ENCODE results near the gene SOBP.
"Not testable (repeated sequence)": the region's sequence is repeated elsewhere in the genome, so short reads cannot be mapped to it uniquely, and the experiment has no call there.

The SOBP gene

DNA sequence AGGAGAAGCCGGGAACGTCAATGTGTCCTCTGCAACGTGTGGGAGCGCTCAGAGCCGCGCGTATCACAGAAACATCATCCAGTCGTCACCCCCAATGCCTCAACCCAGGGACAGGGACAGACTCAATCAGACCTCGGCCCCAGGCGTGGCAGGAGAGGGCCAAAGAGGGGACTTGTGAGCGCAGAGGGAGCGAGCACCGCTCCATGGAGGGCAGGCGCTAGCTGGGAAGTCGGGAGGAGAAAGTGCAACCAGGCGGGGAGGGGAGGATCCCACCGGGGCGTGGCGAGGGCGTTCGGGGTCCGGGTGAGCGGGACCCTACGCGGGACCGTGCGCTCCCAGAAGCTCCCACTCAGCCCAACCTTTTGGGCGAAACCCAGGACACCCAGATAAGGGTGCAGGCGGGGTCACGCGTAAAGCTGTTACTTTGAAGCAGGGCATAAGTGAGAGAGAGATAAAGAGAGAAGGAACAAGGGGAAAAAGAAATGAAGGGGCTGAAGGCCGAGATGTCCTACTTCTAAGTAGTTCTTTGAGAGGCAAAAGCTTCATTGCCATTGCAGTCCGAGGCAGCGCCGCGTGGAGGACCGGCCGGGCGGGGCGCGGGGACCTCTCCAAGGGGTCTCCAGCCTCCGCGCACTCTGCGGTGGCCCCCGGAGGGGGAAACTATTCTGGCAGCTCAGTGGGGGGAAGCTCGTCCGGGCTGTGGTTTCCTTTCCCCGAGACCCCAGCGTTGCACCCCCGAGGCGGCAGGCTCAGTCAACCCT is 862 bp upstream of the SOBP start:
- FAIRE-seq, result no peak

DNA sequence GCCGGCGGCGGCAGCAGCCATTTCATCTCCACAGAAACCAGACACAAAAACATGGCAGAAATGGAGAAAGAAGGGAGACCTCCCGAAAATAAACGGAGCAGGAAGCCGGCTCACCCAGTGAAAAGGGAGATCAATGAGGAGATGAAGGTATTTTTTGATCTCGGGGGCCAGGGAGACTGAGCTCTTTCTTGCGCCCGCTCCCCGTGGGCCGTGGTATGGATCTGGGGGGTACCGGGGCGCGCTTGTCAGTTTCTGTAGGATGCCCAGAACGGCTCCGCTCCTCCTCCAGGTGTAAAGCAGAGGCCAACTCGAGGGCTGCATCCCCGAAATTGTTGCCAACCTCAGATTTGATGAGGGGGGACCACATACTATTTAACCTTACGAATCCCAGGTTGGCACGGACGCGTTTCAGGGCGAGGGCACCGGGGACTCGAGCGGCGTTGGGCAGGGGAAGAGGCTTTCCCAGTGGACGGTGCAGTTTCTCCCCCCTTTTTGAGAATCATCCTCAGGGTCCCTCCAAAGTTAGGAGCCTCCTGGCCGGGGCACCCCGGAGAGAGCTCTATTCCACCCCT is 735 bp downstream of the SOBP start:
- FAIRE-seq, result no peak

DNA sequence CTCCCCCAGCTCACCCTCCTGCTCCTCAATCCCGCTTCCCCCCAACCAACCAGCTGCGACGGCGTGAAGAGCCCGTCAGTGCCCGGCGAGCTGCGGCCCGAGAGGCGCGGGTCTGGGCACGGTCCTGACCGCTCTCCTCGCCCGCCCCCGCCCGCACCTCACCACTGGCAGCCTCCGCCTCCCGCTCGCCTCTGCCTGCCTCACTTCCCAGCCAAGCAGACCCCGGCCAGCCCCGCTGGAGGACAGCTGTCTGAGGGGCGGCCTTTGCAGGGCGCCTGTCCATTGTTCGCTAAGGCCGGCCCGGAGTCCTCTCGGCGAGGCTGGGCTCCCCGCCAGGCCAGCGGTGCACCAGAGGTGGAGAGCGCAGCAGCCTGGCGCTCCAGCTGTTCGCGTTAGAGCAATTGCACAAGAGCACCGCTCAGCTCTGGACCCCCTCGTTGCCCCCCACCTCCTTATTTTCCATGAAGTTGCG is 1.3 kb downstream of the SOBP start:
- no peak for FAIRE-seq

DNA sequence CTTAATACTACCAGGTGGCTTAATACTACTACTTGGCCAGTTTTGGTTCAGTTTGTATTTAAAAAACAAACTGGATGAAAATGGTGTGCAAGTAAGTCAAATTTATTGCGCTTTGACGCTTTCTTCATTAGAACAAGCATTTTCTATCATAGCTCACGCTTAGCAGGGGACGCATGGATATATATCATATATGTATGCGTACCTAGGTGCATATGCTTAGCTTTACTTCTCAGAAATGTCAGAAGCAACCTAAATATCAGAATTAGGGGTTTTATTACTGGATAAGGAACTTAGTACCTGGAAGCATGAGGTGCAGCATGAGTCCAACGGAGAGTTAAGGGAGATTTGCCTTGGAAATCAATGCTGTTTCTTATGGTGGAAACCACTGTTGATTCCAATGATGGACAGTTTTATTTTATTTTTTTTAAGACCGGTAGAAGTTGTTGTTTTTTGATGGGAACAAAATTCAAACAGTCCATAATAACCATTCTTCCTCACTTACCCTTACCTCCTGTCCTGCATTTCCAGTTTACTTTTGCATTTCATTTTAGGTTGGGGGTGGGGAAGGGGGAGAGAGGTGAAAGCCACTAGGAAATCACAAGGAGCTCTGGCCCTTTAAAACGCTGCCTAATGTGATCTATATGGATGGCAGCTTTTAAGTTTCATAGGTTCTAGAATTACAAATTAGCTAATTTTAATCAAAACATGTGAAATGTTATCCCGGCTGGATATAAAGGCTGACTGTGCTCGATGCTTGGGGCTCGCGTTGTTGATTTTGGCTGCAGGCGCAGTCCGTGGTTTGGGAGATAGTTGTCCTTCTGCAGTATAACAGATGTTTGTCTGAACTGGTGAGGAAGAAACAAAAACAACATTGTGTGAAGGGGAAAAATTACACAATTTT is 2.1 kb downstream of the SOBP start:
- FAIRE-seq, result no peak

DNA sequence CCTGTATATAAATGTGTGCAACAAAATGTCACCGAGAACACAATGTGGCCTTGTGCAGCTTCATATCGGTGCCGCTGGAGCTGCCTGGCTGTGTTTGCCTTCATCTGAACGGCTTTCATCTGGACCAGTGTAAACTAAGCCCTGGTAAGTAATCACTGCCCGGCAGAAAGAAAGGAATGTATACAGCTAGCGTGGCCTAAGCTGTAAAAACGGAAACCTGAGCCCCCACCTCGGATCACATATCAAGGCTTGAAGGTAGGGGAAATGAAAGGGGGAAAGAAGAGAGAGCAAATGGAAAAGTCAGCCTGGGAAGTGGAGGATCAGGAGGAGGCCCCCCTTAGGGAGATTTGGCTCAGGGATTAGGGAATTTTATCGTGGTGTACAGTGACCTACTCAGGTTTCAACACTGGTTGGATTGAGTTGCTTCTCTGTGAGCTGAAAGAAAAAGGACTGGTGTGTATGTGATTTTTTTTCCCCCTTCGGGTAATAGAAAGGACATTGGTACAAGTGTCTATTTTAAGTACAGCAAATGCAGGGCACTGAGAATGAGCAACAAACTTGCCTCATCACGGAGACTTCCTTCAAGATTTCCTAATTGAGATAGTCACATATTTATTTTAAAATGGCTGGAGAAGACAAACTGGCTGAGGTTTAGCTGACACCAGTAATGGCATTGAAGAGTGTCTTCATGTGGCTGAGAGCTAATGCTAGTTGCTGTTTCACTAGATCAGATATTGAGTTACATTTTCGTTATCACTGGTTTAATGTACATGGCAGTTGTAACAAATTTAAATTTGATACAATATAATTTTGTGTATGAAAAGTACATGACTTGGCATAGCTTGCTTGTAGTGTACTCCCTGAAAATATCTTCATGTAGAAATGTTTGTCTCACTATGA is 3.5 kb downstream of the SOBP start:
- no peak for FAIRE-seq

DNA sequence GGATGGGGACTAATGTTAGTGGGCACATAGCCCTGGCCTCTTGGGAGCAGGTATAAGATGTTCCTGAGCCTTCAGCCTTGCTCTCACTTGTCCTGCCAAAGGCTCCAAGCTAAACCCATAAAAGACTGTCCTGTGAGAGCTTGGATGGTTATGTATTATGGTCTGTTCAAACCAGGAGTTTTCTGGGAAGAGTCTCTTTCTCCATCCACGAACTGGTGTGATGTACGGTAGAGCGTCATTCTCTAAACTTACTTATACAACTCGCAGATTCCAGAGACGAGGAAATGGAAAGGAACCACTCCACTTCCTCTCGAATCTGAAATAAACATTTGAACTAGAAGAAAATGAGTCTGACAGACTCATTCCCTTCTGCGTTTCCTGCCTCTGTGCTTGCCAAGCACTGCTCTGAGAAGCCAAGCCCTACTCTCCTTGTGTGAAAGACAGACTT is 5.3 kb downstream of the SOBP start:
- peak; percentile 82 for FAIRE-seq

GRCh38 chr6:107495971-107496370 is 6.1 kb downstream of the SOBP start:
- no peak for FAIRE-seq

DNA sequence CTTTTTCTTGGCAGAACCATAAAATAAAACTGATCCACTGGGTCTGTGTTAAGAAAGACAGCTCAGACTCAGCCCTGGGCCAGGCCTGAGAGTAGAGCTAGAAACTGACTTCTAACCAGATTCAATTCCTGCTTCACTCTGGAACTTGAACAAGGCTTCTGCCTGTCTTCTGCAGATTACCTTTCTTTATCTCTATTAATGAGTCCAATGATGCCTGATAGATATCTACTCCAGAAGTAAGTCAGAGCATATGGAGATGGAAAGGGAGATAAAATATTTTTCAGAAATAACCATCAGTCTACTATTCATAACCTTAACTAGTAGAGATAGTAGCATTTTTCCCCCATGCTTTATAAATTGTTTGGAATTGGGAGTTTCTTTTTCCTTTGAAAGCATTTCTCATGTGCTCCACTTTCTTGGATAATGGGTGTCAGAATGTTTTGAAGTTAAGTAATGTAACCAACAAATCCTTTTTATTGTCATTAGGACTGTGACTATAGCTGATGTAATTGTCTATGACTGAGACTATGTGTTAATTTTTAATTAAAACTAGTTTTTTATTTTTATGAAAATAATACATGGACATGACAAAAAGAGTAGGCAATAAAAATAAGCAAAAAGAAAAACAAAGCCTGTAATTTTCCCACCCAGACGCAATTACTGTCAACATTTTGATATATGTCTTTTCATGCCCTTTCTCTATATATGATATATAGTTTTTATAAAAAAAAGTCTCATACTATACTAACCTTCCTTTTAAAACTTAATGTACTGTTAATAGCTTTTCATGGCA is 7.2 kb downstream of the SOBP start:
- no peak for FAIRE-seq

- no peak for FAIRE-seq
Observed at GRCh38 chr6:107504270-107505026, 14.5 kb downstream of the SOBP start.

GRCh38 chr6:107506145-107506544 is 16.2 kb downstream of the SOBP start:
- FAIRE-seq, result no peak

GRCh38 chr6:107509506-107509905 is 19.6 kb downstream of the SOBP start:
- FAIRE-seq, result no peak

GRCh38 chr6:107510108-107510507 is 20.2 kb downstream of the SOBP start:
- FAIRE-seq, result no peak

GRCh38 chr6:107511511-107511993 is 21.6 kb downstream of the SOBP start:
- no peak for FAIRE-seq

DNA sequence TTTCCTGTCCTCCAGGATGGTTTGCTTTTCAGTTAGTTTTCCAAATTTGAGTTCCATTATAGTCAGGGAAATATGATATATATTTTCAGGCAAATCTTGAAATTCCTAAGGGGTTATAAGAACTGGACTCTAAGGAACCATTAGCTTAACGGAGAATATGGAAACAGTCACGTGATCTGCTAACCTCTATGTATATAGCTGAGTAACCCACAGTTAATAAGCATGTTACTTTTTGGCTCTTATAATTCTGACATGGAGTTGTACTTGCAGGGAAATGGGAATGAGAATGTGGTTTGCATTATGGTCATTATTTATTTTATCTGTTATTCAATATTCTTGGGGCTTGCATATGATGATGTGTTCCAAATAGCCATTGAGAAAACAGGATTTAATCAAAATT is 23.3 kb downstream of the SOBP start:
- FAIRE-seq, result no peak

- no peak for FAIRE-seq
Observed at GRCh38 chr6:107515955-107516354, 26.0 kb downstream of the SOBP start.

GRCh38 chr6:107517274-107517673 is 27.4 kb downstream of the SOBP start:
- FAIRE-seq, result no peak

- not testable (repeated sequence) for FAIRE-seq
Observed at GRCh38 chr6:107519224-107519623, 29.3 kb downstream of the SOBP start.

DNA sequence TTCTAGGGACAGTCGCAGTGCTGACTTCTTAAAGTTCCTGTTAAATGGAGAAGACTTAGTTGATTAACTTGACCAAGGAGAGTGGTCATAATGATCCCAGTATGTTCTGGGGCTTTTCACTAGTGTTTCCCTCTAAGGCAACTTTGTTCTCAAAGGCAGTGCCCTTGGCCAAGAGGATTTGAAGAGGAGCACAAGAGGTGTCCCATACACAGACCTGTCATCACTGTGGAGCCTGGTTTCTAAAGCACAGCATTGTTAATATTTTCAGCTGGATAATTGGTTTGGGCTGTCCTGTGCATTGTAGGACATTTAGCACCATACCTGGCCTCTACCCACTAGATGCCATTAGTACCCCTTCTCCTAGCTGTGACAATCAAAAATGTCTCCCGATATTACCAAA is 30.8 kb downstream of the SOBP start:
- FAIRE-seq, result not testable (repeated sequence)

- FAIRE-seq, result no peak
Observed at GRCh38 chr6:107523054-107523791, 33.3 kb downstream of the SOBP start.

DNA sequence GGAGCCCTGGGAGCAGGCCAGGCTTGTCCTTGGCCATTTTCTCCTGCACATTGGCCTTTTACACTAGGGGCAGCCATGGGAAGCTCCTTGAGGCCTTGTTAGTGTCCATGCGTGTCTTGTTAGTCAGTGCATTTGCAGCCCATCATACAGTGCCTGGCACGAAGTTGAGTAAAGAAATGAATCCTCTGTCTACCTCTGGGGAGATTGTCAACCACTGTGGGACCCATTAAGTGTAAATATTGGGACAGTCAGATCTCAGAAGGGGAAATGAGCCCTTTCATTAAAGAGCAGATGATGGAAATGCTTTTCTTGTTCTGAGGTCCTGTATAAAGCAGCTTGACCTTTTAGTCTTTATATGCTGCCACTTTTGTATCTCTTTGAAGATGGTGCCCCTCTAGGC is 33.9 kb downstream of the SOBP start:
- FAIRE-seq, result no peak

Data from G401.6 (cell line).